ENCODE results near the gene CALD1. TPM values are rescaled to one million over a fixed set of nuclear protein-coding genes. Genes with fewer than 3 reads are reported as not detected.

Gene CALD1
- total RNA-seq, 2 donors from 2014 or later = 912 to 1,038 TPM

GRCh38 chr7:134857958-134858357 lies 78.5 kb downstream of the CALD1 start:
- TF ChIP-seq CTCF (IDR thresholded peaks at IDR 0.05) = no peak

DNA sequence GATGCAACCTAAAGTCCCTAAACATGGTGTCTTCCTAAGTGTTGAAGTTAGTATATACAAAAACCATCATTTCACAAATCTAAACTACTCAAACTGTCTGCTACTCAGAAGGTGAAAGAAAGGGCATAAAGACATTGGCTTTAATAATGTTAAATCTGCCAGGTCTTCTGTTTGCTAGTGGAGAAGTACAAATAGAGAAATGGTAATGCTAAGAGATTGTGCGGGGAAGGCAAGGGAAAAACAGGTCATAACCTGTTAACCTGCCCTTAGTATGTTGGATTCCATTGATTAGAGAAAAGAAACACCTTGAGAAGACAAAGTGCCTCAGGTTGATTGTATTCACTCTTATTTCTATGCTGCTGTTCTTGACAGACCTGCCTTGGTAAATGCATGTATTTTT lies 80.3 kb downstream of the CALD1 start:
- DNase-seq (ENCODE audit: low spot score) = no peak
- Histone ChIP-seq H3K4me3 (no peak overlapping the region), H3K9me3 (no peaks in the 10 kb centered on the region), H3K36me3 (no peaks in the 10 kb centered on the region), H3K27ac (peak overlapping the region; percentile 23 to 32), H3K27me3 (replicated peaks; ENCODE audit: insufficient read depth) (no peaks in the 10 kb centered on the region), H3K4me1 (ENCODE audit: control insufficient read depth in 1 of 2, low read depth in 2 of 2) (peaks cover 55 to 97% of the 10 kb centered on the region in 2 donors)
- no peak for ATAC-seq (ENCODE audit: insufficient number of reproducible peaks, low FRiP score, low read depth)
- no peak for TF ChIP-seq CTCF (IDR thresholded peaks at IDR 0.05)

More at GRCh38 chr7:134857958-134858357, 78.5 kb downstream of the CALD1 start:
- H3K27me3 ChIP-seq (replicated peaks; ENCODE audit: insufficient read depth) = no peaks in the 10 kb centered on the region
- no peaks in the 10 kb centered on the region for H3K36me3 ChIP-seq
- H3K4me1 ChIP-seq (ENCODE audit: control insufficient read depth in 1 of 2, low read depth in 2 of 2) = peaks cover 56 to 94% of the 10 kb centered on the region in 2 donors
- no peak overlapping the region for H3K4me3 ChIP-seq
- DNase-seq (ENCODE audit: low spot score) (no peak), ATAC-seq (ENCODE audit: insufficient number of reproducible peaks, low FRiP score, low read depth) (no peak)
- no peaks in the 10 kb centered on the region for H3K9me3 ChIP-seq
- peak overlapping the region; percentile 11 to 25 for H3K27ac ChIP-seq

GRCh38 chr7:134865001-134865845 lies 85.8 kb downstream of the CALD1 start:
- Histone ChIP-seq H3K4me1 (ENCODE audit: control insufficient read depth in 1 of 2, low read depth in 2 of 2) (peaks cover 46 to 98% of the 10 kb centered on the region in 2 donors), H3K36me3 (peaks cover 18% of the 10 kb centered on the region)

DNA sequence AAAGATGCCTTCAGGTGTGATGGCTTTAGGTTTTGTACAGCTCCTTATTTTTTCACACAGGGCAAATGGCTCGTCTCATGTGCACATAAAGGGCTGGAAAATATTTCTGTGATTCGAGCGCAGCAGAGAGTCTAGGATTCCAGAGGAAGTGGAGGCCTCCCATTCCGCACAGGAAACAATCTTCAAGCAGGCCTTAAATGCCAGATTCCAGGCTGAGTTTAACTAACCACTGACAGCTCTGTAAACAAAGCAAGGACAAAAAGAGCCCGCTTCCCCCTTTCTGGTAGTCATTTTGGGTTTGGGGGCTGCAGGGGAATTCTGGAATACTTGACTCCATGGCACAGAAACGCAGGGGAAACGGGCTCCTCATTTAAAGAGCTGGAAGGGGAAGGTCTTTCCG lies 87.2 kb downstream of the CALD1 start:
- ATAC-seq (ENCODE audit: insufficient number of reproducible peaks, low FRiP score, low read depth) (peak; percentile 40), DNase-seq (ENCODE audit: low spot score) (no peak)
- no peak for TF ChIP-seq CTCF (IDR thresholded peaks at IDR 0.05)
- H3K36me3 ChIP-seq = peaks cover 18% of the 10 kb centered on the region
- peak overlapping the region; percentile 13 for H3K4me3 ChIP-seq
- no peaks in the 10 kb centered on the region for H3K27me3 ChIP-seq (replicated peaks; ENCODE audit: insufficient read depth)
- no peaks in the 10 kb centered on the region for H3K9me3 ChIP-seq
- peaks cover 46 to 98% of the 10 kb centered on the region in 2 donors for H3K4me1 ChIP-seq (ENCODE audit: control insufficient read depth in 1 of 2, low read depth in 2 of 2)
- peak overlapping the region; percentile 54 to 66 for H3K27ac ChIP-seq

More at GRCh38 chr7:134865001-134865845, 85.8 kb downstream of the CALD1 start:
- no peak for DNase-seq (ENCODE audit: low spot score)
- Histone ChIP-seq H3K27me3 (replicated peaks; ENCODE audit: insufficient read depth) (no peaks in the 10 kb centered on the region), H3K4me3 (peak overlapping the region; percentile 35), H3K9me3 (no peaks in the 10 kb centered on the region), H3K27ac (peak overlapping the region; percentile 54 to 66)
- no peak for TF ChIP-seq CTCF (IDR thresholded peaks at IDR 0.05)
- ATAC-seq (ENCODE audit: insufficient number of reproducible peaks, low FRiP score, low read depth) = no peak

- Histone ChIP-seq H3K4me3 (no peak overlapping the region), H3K9me3 (no peaks in the 10 kb centered on the region), H3K27ac (peak overlapping the region; percentile 43 to 63), H3K36me3 (peaks cover 18% of the 10 kb centered on the region), H3K4me1 (ENCODE audit: control insufficient read depth in 1 of 2, low read depth in 2 of 2) (peaks cover 51 to 96% of the 10 kb centered on the region in 2 donors), H3K27me3 (replicated peaks; ENCODE audit: insufficient read depth) (no peaks in the 10 kb centered on the region)
- ATAC-seq (ENCODE audit: insufficient number of reproducible peaks, low FRiP score, low read depth) = no peak
- TF ChIP-seq CTCF (IDR thresholded peaks at IDR 0.05) = no peak
- no peak for DNase-seq (ENCODE audit: low spot score)
Observed at GRCh38 chr7:134870156-134870555, 90.7 kb downstream of the CALD1 start.
